H1 (cell line): ENCODE results near the gene MAGI2. TPM values are rescaled to one million over a fixed set of nuclear protein-coding genes. Genes with fewer than 3 reads are reported as not detected.

Experiments
- CTCF ChIA-PET: fragments of 300-600 bp; sonication (Branson Sonifier 250); formaldehyde crosslinking; loops from one replicate; lab custom pipeline; 2021; ENCODE audit not compliant: partially characterized antibody; lab: Charles Lee
- POLR2A ChIA-PET: fragments of 300-600 bp; sonication (Branson Sonifier 250); formaldehyde crosslinking; loops from one replicate; lab custom pipeline; 2021; ENCODE audit warnings: inconsistent platforms; ENCODE audit not compliant: partially characterized antibody; lab: Charles Lee
- DNase-seq, 2 experiments: peaks; one replicate each; pipeline versions ENCODE4 v3.0.0 to v3.0.0-alpha.2; 2010 to 2022; ENCODE audit warnings: low spot score in 2 of 2, low read depth in 1 of 2, mixed read lengths in 1 of 2
- FAIRE-seq: peaks from 2 replicates; lab custom pipeline; 2011; peaks lifted over from hg19 to GRCh38; lab: Jason Lieb, UNC
- H2AFZ ChIP-seq: 2 replicates; pipeline ENCODE4 v1.8.1; 2012; ENCODE audit warnings: low read length, inconsistent platforms
- H2AK5ac ChIP-seq: 2 replicates; pipeline ENCODE4 v1.6.1; 2013; ENCODE audit warnings: low read depth, low read length
- H2BK120ac ChIP-seq: replicated peaks from 2 replicates; pipeline ENCODE3; 2013; ENCODE audit warnings: low read depth, low read length, inconsistent platforms
- H2BK12ac ChIP-seq: 2 replicates; pipeline ENCODE4 v1.6.1; 2013; ENCODE audit warnings: low read depth, low read length
- H2BK15ac ChIP-seq: 2 replicates; pipeline ENCODE4 v1.6.1; 2013; ENCODE audit warnings: low read length
- H2BK20ac ChIP-seq: 2 replicates; pipeline ENCODE4 v1.6.1; 2013; ENCODE audit warnings: low read length
- H2BK5ac ChIP-seq: 2 replicates; pipeline ENCODE4 v1.6.1; 2013; ENCODE audit warnings: low read depth, low read length
- H3K14ac ChIP-seq: 2 replicates; pipeline ENCODE4 v1.6.1; 2013; ENCODE audit warnings: inconsistent platforms; ENCODE audit not compliant: insufficient read length
- H3K18ac ChIP-seq: 2 replicates; pipeline ENCODE4 v1.6.1; 2013; ENCODE audit warnings: low read length; ENCODE audit errors: extremely low read depth
- H3K23ac ChIP-seq: 2 replicates; pipeline ENCODE4 v1.6.1; 2013; ENCODE audit warnings: inconsistent platforms; ENCODE audit not compliant: insufficient read length
- H3K23me2 ChIP-seq: 2 replicates; pipeline ENCODE4 v1.6.1; 2013; ENCODE audit warnings: low read depth, low read length
- H3K27ac ChIP-seq: 2 replicates; pipeline ENCODE4 v1.6.1; 2011; ENCODE audit warnings: low read depth, low read length, inconsistent platforms
- H3K27me3 ChIP-seq, 4 experiments: replicated peaks in 1 of 4; 1 replicate in 1 of 4; 2 replicates in 3 of 4; pipeline versions ENCODE4 v1.6.1 to v1.8.1; 2011 to 2013; ENCODE audit warnings: low read length in 3 of 4, mild to moderate bottlenecking in 3 of 4, inconsistent platforms in 2 of 4, mixed read lengths in 2 of 4, moderate library complexity in 1 of 4; ENCODE audit not compliant: control insufficient read depth in 3 of 4, insufficient read depth in 3 of 4; ENCODE audit errors: extremely low read depth in 1 of 4
- H3K36me3 ChIP-seq, 4 experiments: 2 replicates each; pipeline versions ENCODE4 v1.6.1 to v1.8.1; 2011 to 2013; ENCODE audit warnings: mild to moderate bottlenecking in 4 of 4, low read length in 3 of 4, moderate library complexity in 2 of 4, control low read depth in 1 of 4, inconsistent platforms in 1 of 4; ENCODE audit not compliant: insufficient read depth in 4 of 4, control insufficient read depth in 2 of 4
- H3K4ac ChIP-seq: replicated peaks from 2 replicates; pipeline ENCODE3; 2013; ENCODE audit warnings: low read length, low read depth, mixed read lengths, inconsistent platforms; ENCODE audit not compliant: insufficient read length
- H3K4me1 ChIP-seq, 4 experiments: replicated peaks in 1 of 4; 1 replicate in 1 of 4; 2 replicates in 3 of 4; pipeline versions ENCODE4 v1.6.1 to v1.8.1; 2011 to 2013; ENCODE audit warnings: low read length in 3 of 4, inconsistent platforms in 2 of 4, mixed read lengths in 1 of 4; ENCODE audit not compliant: insufficient read depth in 4 of 4, control insufficient read depth in 3 of 4
- H3K4me2 ChIP-seq, 2 experiments: 2 replicates each; pipeline versions ENCODE4 v1.6.1 to v1.8.1; 2011 to 2013; ENCODE audit warnings: low read depth in 2 of 2, low read length in 2 of 2, control low read depth in 1 of 2, inconsistent platforms in 1 of 2, mild to moderate bottlenecking in 1 of 2; ENCODE audit not compliant: insufficient read depth in 1 of 2
- H3K4me3 ChIP-seq, 4 experiments: fragments of 200-600, 300-600 bp in 1 of 4; sonication (generic), shearing (Covaris generic), sonication (Bioruptor Twin) in 1 of 4; 2 replicates each; pipeline versions ENCODE4 v1.5.1 to v1.8.1; 2011 to 2016; ENCODE audit warnings: low read length in 4 of 4, low read depth in 3 of 4, control low read depth in 2 of 4, inconsistent platforms in 2 of 4, mild to moderate bottlenecking in 2 of 4, mixed read lengths in 1 of 4, moderate library complexity in 1 of 4; ENCODE audit not compliant: insufficient read depth in 2 of 4; ENCODE audit errors: extremely low read depth in 1 of 4
- H3K56ac ChIP-seq: replicated peaks from 2 replicates; pipeline ENCODE3; 2013; ENCODE audit warnings: low read depth, mild to moderate bottlenecking, mixed read lengths, low read length, inconsistent platforms; ENCODE audit not compliant: insufficient read length
- H3K79me1 ChIP-seq: 2 replicates; pipeline ENCODE4 v1.6.1; 2013; ENCODE audit warnings: low read depth, low read length, control low read depth
- H3K79me2 ChIP-seq, 2 experiments: 2 replicates each; pipeline versions ENCODE4 v1.6.1 to v1.8.1; 2012 to 2013; ENCODE audit warnings: low read length in 2 of 2, mild to moderate bottlenecking in 2 of 2, inconsistent platforms in 1 of 2; ENCODE audit not compliant: insufficient read depth in 2 of 2, control insufficient read depth in 1 of 2
- H3K9ac ChIP-seq, 4 experiments: replicated peaks in 1 of 4; 1 replicate in 1 of 4; 2 replicates in 3 of 4; pipeline versions ENCODE4 v1.6.1 to v1.8.1; 2011 to 2013; ENCODE audit warnings: low read depth in 3 of 4, low read length in 3 of 4, control low read depth in 2 of 4, mild to moderate bottlenecking in 2 of 4, moderate library complexity in 2 of 4, inconsistent platforms in 1 of 4; ENCODE audit errors: extremely low read depth in 1 of 4
- H3K9me3 ChIP-seq, 2 experiments: 2 replicates each; pipeline versions ENCODE4 v1.6.1 to v1.8.1; 2012 to 2013; ENCODE audit warnings: mild to moderate bottlenecking in 2 of 2, moderate library complexity in 2 of 2, control low read depth in 1 of 2, inconsistent platforms in 1 of 2, low read depth in 1 of 2, low read length in 1 of 2, mixed read lengths in 1 of 2; ENCODE audit not compliant: insufficient read depth in 2 of 2
- H4K20me1 ChIP-seq, 2 experiments: replicated peaks in 1 of 2; 2 replicates each; pipeline versions ENCODE3 to v1.8.1; 2011 to 2013; ENCODE audit warnings: inconsistent platforms in 2 of 2, low read length in 2 of 2, mild to moderate bottlenecking in 1 of 2; ENCODE audit not compliant: insufficient read depth in 2 of 2, control insufficient read depth in 1 of 2
- H4K5ac ChIP-seq: 2 replicates; pipeline ENCODE4 v1.6.1; 2013; ENCODE audit warnings: low read length, low read depth, mixed read lengths, inconsistent platforms; ENCODE audit not compliant: insufficient read length
- H4K8ac ChIP-seq: 2 replicates; pipeline ENCODE4 v1.8.0; 2013; ENCODE audit warnings: mild to moderate bottlenecking, moderate library complexity, low read length, inconsistent platforms; ENCODE audit not compliant: insufficient read depth; ENCODE audit errors: extremely low read depth
- H4K91ac ChIP-seq: replicated peaks from 2 replicates; pipeline ENCODE3; 2013; ENCODE audit warnings: low read length, mixed read lengths, inconsistent platforms; ENCODE audit not compliant: insufficient read length
- ATF3 ChIP-seq: IDR thresholded peaks from 2 replicates; pipeline ENCODE4 v1.6.1; 2011; ENCODE audit warnings: low read depth, mild to moderate bottlenecking, low read length; ENCODE audit not compliant: insufficient read depth
- BCL11A ChIP-seq, 2 experiments: IDR thresholded peaks; one replicate each; pipeline ENCODE4 v1.6.1; 2011; ENCODE audit warnings: low read depth in 2 of 2, low read length in 2 of 2, mild to moderate bottlenecking in 2 of 2
- EZH2 ChIP-seq: fragments of 200-600 bp; sonication (generic); IDR thresholded peaks from 2 replicates; pipeline ENCODE4 v1.7.1; 2012; ENCODE audit warnings: low read depth, mild to moderate bottlenecking, moderate library complexity, low read length, inconsistent platforms; ENCODE audit not compliant: severe bottlenecking
- POLR2AphosphoS5 ChIP-seq: IDR thresholded peaks from 2 replicates; pipeline ENCODE4 v1.6.1; 2011; ENCODE audit warnings: low read depth, low read length
- RNF2 ChIP-seq: fragments of 200-900, 300-1000 bp; sonication (generic); IDR thresholded peaks from 2 replicates; pipeline ENCODE4 v1.7.1; 2016; ENCODE audit warnings: borderline replicate concordance, low read depth, mild to moderate bottlenecking, antibody characterized with exemption, low read length; ENCODE audit not compliant: poor library complexity, severe bottlenecking; ENCODE audit errors: missing control alignments
- SP2 ChIP-seq: IDR thresholded peaks from 2 replicates; pipeline ENCODE4 v1.6.1; 2012; ENCODE audit warnings: mild to moderate bottlenecking, low read length, inconsistent platforms
- TEAD4 ChIP-seq: IDR thresholded peaks from 2 replicates; pipeline ENCODE4 v1.6.1; 2012; ENCODE audit warnings: low read depth, low read length, inconsistent platforms, mixed read lengths
- USF2 ChIP-seq: IDR thresholded peaks from 2 replicates; pipeline ENCODE4 v1.6.1; 2011; ENCODE audit warnings: low read length, improper control_type of control experiment
- WGBS, 2 experiments: shearing (Covaris generic) in 1 of 2; methylation state at CpG; one replicate each; pipeline versions ENCODE4 v1.1.6 to v1.1.7; 2013 to 2015; ENCODE audit warnings: low lambda C conversion rate in 2 of 2, mixed read lengths in 2 of 2, inconsistent platforms in 1 of 2, low coverage in 1 of 2, missing lambda C conversion rate in 1 of 2; ENCODE audit not compliant: insufficient replicate concordance in 2 of 2, insufficient coverage in 1 of 2, insufficient read length in 1 of 2; ENCODE audit errors: extremely low coverage in 1 of 2, missing lambda C conversion rate in 1 of 2; 5-methylcytosine and 5-hydroxymethylcytosine counted together
- polyA plus RNA-seq, 7 experiments: library from polyadenylated mRNA; depleted of rRNA in 3 of 7; stranded (reverse) in 5 of 7; unstranded in 2 of 7; fragments of >200 nt in 5 of 7; fragments of 200-250 nt in 2 of 7; gene quantifications; 1 replicate in 5 of 7; 2 replicates in 1 of 7; 4 replicates in 1 of 7; pipeline versions ENCODE4 v1.2.1 to v1.2.3, GENCODE V29; 2011 to 2013; ENCODE audit warnings: missing spikeins in 2 of 7, mixed read lengths in 2 of 7
- total RNA-seq: library from RNA; stranded (reverse); fragmentation: NEBNext Ultra II Directional; extraction: Animal tissue kit (Norgen Biotek cat#: 25700); gene quantifications from 2 replicates; pipeline ENCODE4 v1.2.1, GENCODE V29; 2021

Gene MAGI2
- total and polyA plus RNA-seq, 2 of the 8 experiments (the other 6 are each of a cell fraction or from before 2014, with no cell fraction given): 6.0 to 27.3 TPM

- Histone ChIP-seq H3K4ac (no peak overlapping the region), H3K27me3 (no peaks in the 10 kb centered on the region), H2BK15ac (no peak overlapping the region), H2BK5ac (no peak overlapping the region), H3K79me1 (no peaks in the 10 kb centered on the region), H3K23ac (no peak overlapping the region), H3K4me2 (no peak overlapping the region), H3K4me1 (no peaks in the 10 kb centered on the region), H2BK120ac (no peak overlapping the region), H2BK20ac (no peak overlapping the region), H3K79me2 (no peaks in the 10 kb centered on the region), H4K8ac (no peak overlapping the region), H2AK5ac (no peak overlapping the region), H3K23me2 (no peaks in the 10 kb centered on the region), H2AFZ (no peak overlapping the region), H2BK12ac (no peak overlapping the region), H3K9ac (no peak overlapping the region), H3K4me3 (no peak overlapping the region), H4K5ac (no peak overlapping the region), H3K9me3 (no peaks in the 10 kb centered on the region), H3K14ac (no peak overlapping the region), H4K20me1 (no peaks in the 10 kb centered on the region), H3K18ac (no peak overlapping the region), H3K36me3 (no peaks in the 10 kb centered on the region), H4K91ac (no peak overlapping the region), H3K56ac (no peak overlapping the region), H3K27ac (no peak overlapping the region)
- no peak for FAIRE-seq
- no peak for TF ChIP-seq RNF2
- no peak for TF ChIP-seq BCL11A (IDR thresholded peaks at IDR 0.05; ENCODE audit: low read depth in 2 of 2, low read length in 2 of 2)
- TF ChIP-seq EZH2: no peak
- TF ChIP-seq ATF3: no peak
- no peak for TF ChIP-seq USF2
- no peak for TF ChIP-seq SP2
- no peak for TF ChIP-seq TEAD4
- no peak for TF ChIP-seq POLR2AphosphoS5
- WGBS, 2 experiments: 72% methylated on average over 4 of the region's 4 CpGs; no CpG with 5 or more reads in 1 of the 2 experiments
- no peak for DNase-seq
- POLR2A ChIA-PET: no interaction called here
- CTCF ChIA-PET: interaction anchor here (1.2 to 1.7 kb wide), 2 partner anchors 58 to 150 kb away, joined by 3 read pairs; no protein-coding TSS in a partner anchor
Measured at GRCh38 chr7:78284945-78285344, 1168.5 kb downstream of the MAGI2 start.
